IMR-90 (cell line): ENCODE data around the gene CTSC. TPM values are rescaled to one million over a fixed set of nuclear protein-coding genes. Genes with fewer than 3 reads are reported as not detected.

ENCODE experiments used
- ATAC-seq: fragments of 200-7000 bp; cut with Tn5 transposase; 2 replicates; pipeline ENCODE4 v1.9.1; 2020; ENCODE audit warnings: low read depth, mild to moderate bottlenecking, moderate library complexity
- BruUV-seq: library from RNA; stranded (reverse); fragments of 400-500 nt; replicated peaks from 2 replicates; lab custom pipeline; 2021; lab: Mats Ljungman, UMichigan
- CTCF ChIA-PET: fragments of 300-600 bp; formaldehyde crosslinking; extraction: SDS; loops from one replicate; lab custom pipeline; 2021; ENCODE audit warnings: antibody characterized with exemption; lab: Yijun Ruan, JAX
- POLR2A ChIA-PET: fragments of 300-600 bp; sonication (Branson Sonifier 250); formaldehyde crosslinking; loops from one replicate; lab custom pipeline; 2022; ENCODE audit warnings: antibody characterized with exemption; ENCODE audit not compliant: unreplicated experiment; lab: Charles Lee
- DNase-seq: peaks from one replicate; pipeline ENCODE4 v3.0.0; 2013
- H2AFZ ChIP-seq: replicated peaks from 2 replicates; pipeline ENCODE3; 2013; ENCODE audit warnings: low read length, mild to moderate bottlenecking; ENCODE audit not compliant: poor library complexity
- H2AK5ac ChIP-seq: 2 replicates; pipeline ENCODE4 v1.6.1; 2013; ENCODE audit warnings: low read depth, low read length, inconsistent platforms
- H2AK9ac ChIP-seq: replicated peaks from 2 replicates; pipeline ENCODE3; 2013; ENCODE audit warnings: mild to moderate bottlenecking, low read depth, low read length, moderate library complexity; ENCODE audit not compliant: poor library complexity
- H2BK120ac ChIP-seq: 2 replicates; pipeline ENCODE4 v1.6.1; 2013; ENCODE audit warnings: low read depth, low read length, inconsistent platforms
- H2BK15ac ChIP-seq: 3 replicates; pipeline ENCODE4 v1.6.1; 2013; ENCODE audit warnings: low read depth, low read length, inconsistent platforms
- H2BK20ac ChIP-seq: 2 replicates; pipeline ENCODE4 v1.6.1; 2013; ENCODE audit warnings: low read depth, mild to moderate bottlenecking, inconsistent platforms, low read length, moderate library complexity
- H2BK5ac ChIP-seq: 2 replicates; pipeline ENCODE4 v1.6.1; 2013; ENCODE audit warnings: mild to moderate bottlenecking, low read depth, low read length, inconsistent platforms; ENCODE audit not compliant: poor library complexity, severe bottlenecking
- H3K14ac ChIP-seq: replicated peaks from 2 replicates; pipeline ENCODE4 v1.6.1; 2013; ENCODE audit warnings: low read depth, low read length, inconsistent platforms
- H3K18ac ChIP-seq: 2 replicates; pipeline ENCODE4 v1.6.1; 2013; ENCODE audit warnings: low read depth, low read length, control low read depth
- H3K23ac ChIP-seq: 2 replicates; pipeline ENCODE4 v1.6.1; 2013; ENCODE audit warnings: low read depth, low read length, inconsistent platforms
- H3K27ac ChIP-seq: 2 replicates; pipeline ENCODE4 v1.5.1; 2013; ENCODE audit warnings: mild to moderate bottlenecking, control low read depth, low read length; ENCODE audit not compliant: insufficient read depth
- H3K27me3 ChIP-seq: 2 replicates; pipeline ENCODE4 v1.6.1; 2013; ENCODE audit warnings: low read length; ENCODE audit not compliant: control insufficient read depth, insufficient read depth
- H3K36me3 ChIP-seq: 2 replicates; pipeline ENCODE4 v1.6.1; 2013; ENCODE audit warnings: low read length, mixed read lengths; ENCODE audit not compliant: control insufficient read depth, insufficient read depth
- H3K4ac ChIP-seq: 2 replicates; pipeline ENCODE4 v1.6.1; 2013; ENCODE audit warnings: low read depth, low read length, inconsistent platforms
- H3K4me1 ChIP-seq: 2 replicates; pipeline ENCODE4 v1.6.1; 2013; ENCODE audit warnings: low read length, mixed read lengths; ENCODE audit not compliant: control insufficient read depth, insufficient read depth
- H3K4me2 ChIP-seq: 2 replicates; pipeline ENCODE4 v1.6.1; 2013; ENCODE audit warnings: low read depth, mild to moderate bottlenecking, control low read depth, low read length, moderate library complexity
- H3K4me3 ChIP-seq: 2 replicates; pipeline ENCODE4 v1.5.1; 2013; ENCODE audit warnings: low read depth, mild to moderate bottlenecking, control low read depth, low read length, moderate library complexity; ENCODE audit not compliant: insufficient read depth
- H3K56ac ChIP-seq: 2 replicates; pipeline ENCODE4 v1.6.1; 2013; ENCODE audit warnings: low read length, inconsistent platforms; ENCODE audit not compliant: insufficient read depth; ENCODE audit errors: extremely low read depth
- H3K79me1 ChIP-seq, 2 experiments: 2 replicates each; pipeline ENCODE4 v1.6.1; 2013; ENCODE audit warnings: low read length in 2 of 2, inconsistent platforms in 1 of 2, low read depth in 1 of 2
- H3K9ac ChIP-seq: 2 replicates; pipeline ENCODE4 v1.6.1; 2013; ENCODE audit warnings: low read depth, low read length, control low read depth
- H3K9me1 ChIP-seq: 2 replicates; pipeline ENCODE4 v1.6.1; 2013; ENCODE audit warnings: low read length, inconsistent platforms; ENCODE audit not compliant: insufficient read depth
- H3K9me3 ChIP-seq: 2 replicates; pipeline ENCODE4 v1.6.1; 2013; ENCODE audit warnings: low read length; ENCODE audit not compliant: control insufficient read depth, insufficient read depth
- H4K20me1 ChIP-seq: 2 replicates; pipeline ENCODE4 v1.6.1; 2013; ENCODE audit warnings: low read length, inconsistent platforms; ENCODE audit not compliant: insufficient read depth
- H4K5ac ChIP-seq: 2 replicates; pipeline ENCODE4 v1.6.1; 2013; ENCODE audit warnings: mild to moderate bottlenecking, low read depth, low read length, control low read depth
- H4K8ac ChIP-seq, 2 experiments: 2 replicates each; pipeline ENCODE4 v1.6.1; 2013; ENCODE audit warnings: low read depth in 2 of 2, low read length in 2 of 2, control low read depth in 1 of 2, inconsistent platforms in 1 of 2
- H4K91ac ChIP-seq: 2 replicates; pipeline ENCODE4 v1.6.1; 2013; ENCODE audit warnings: low read depth, low read length, inconsistent platforms; ENCODE audit not compliant: insufficient read depth
- BHLHE40 ChIP-seq: fragments of 150-350 bp; IDR thresholded peaks from 2 replicates; pipeline ENCODE4 v1.6.1; 2016; ENCODE audit warnings: mild to moderate bottlenecking, low read depth, low read length
- CEBPB ChIP-seq: IDR thresholded peaks from 2 replicates; pipeline ENCODE4 v1.6.1; 2012; ENCODE audit warnings: low read depth, low read length, improper control_type of control experiment
- CHD1 ChIP-seq: IDR thresholded peaks from 2 replicates; pipeline ENCODE4 v1.6.1; 2012; ENCODE audit warnings: low read depth, low read length, improper control_type of control experiment
- CTCF ChIP-seq: conservative IDR thresholded peaks from 2 replicates; pipeline ENCODE4 v1.5.1; 2012; ENCODE audit warnings: mild to moderate bottlenecking, low read depth, low read length, improper control_type of control experiment
- FOS ChIP-seq: fragments of 150-350 bp; IDR thresholded peaks from 2 replicates; pipeline ENCODE4 v1.6.1; 2016; ENCODE audit warnings: low read depth, low read length
- MAFK ChIP-seq: IDR thresholded peaks from 2 replicates; pipeline ENCODE4 v1.6.1; 2012; ENCODE audit warnings: low read depth, low read length, improper control_type of control experiment
- MAZ ChIP-seq: IDR thresholded peaks from 2 replicates; pipeline ENCODE4 v1.6.1; 2012; ENCODE audit warnings: low read depth, mild to moderate bottlenecking, low read length, improper control_type of control experiment, moderate library complexity, borderline replicate concordance
- MXI1 ChIP-seq: IDR thresholded peaks from 2 replicates; pipeline ENCODE4 v1.6.1; 2012; ENCODE audit warnings: low read depth, mild to moderate bottlenecking, low read length, moderate library complexity, borderline replicate concordance
- NFE2L2 ChIP-seq: fragments of 150-350 bp; IDR thresholded peaks from 2 replicates; pipeline ENCODE4 v1.6.1; 2016; ENCODE audit warnings: low read depth, mild to moderate bottlenecking, low read length
- POLR2A ChIP-seq: IDR thresholded peaks from 2 replicates; pipeline ENCODE4 v1.6.1; 2012; ENCODE audit warnings: mild to moderate bottlenecking, low read depth, low read length
- RAD21 ChIP-seq: IDR thresholded peaks from 2 replicates; pipeline ENCODE4 v1.6.1; 2012; ENCODE audit warnings: low read length, improper control_type of control experiment
- RCOR1 ChIP-seq: IDR thresholded peaks from 2 replicates; pipeline ENCODE4 v1.6.1; 2012; ENCODE audit warnings: mild to moderate bottlenecking, low read length, improper control_type of control experiment; ENCODE audit not compliant: insufficient replicate concordance
- RFX5 ChIP-seq: IDR thresholded peaks from 2 replicates; pipeline ENCODE4 v1.8.0; 2012; ENCODE audit warnings: low read depth, mild to moderate bottlenecking, low read length, moderate library complexity
- SMC3 ChIP-seq: fragments of 150-350 bp; IDR thresholded peaks from 2 replicates; pipeline ENCODE4 v1.6.1; 2016; ENCODE audit warnings: low read depth, mild to moderate bottlenecking, antibody characterized with exemption, low read length, moderate library complexity
- WGBS, 2 experiments: methylation state at CpG; one replicate each; pipeline versions ENCODE4 v1.1.5 to v1.1.7; 2013; ENCODE audit warnings: missing lambda C conversion rate in 2 of 2; ENCODE audit not compliant: insufficient read length in 1 of 2; ENCODE audit errors: extremely low coverage in 2 of 2; 5-methylcytosine and 5-hydroxymethylcytosine counted together
- dilution Hi-C: fragments of 300-500 bp; cut with HindIII; formaldehyde crosslinking; loops from one replicate; pipeline ENCODE4 v1.14.3; 2018; ENCODE audit warnings: low sequenced_read_pairs; ENCODE audit not compliant: unreplicated experiment
- in situ Hi-C: fragments of 300-500 bp; cut with MboI; formaldehyde crosslinking; loops from 3 replicates; pipeline ENCODE4 v1.14.3; 2019; ENCODE audit warnings: low sequenced_read_pairs, inconsistent platforms, mixed read lengths
- intact Hi-C: fragments of 100-400 bp; cut with micrococcal nuclease; formaldehyde crosslinking; loops from 2 replicates; pipeline ENCODE4 v1.10.0; 2022
- polyA plus RNA-seq, 3 experiments: library from polyadenylated mRNA; depleted of rRNA; stranded (reverse); fragments of >200 nt; gene quantifications; 2 replicates each; pipeline ENCODE4 v1.2.3, GENCODE V29; 2012; ENCODE audit warnings: low replicate concordance in 1 of 3
- total RNA-seq: library from RNA; depleted of rRNA; stranded (reverse); fragments of >200 nt; gene quantifications from 2 replicates; pipeline ENCODE4 v1.2.3, GENCODE V29; 2012
- TF ChIP-seq, protein P1 (sequence below): fragments of 150-350 bp; IDR thresholded peaks from 2 replicates; pipeline ENCODE4 v1.6.1; 2016; ENCODE audit warnings: low read depth, mild to moderate bottlenecking, low read length, moderate library complexity, borderline replicate concordance
- TF ChIP-seq, protein P2 (sequence below): fragments of 150-350 bp; IDR thresholded peaks from 2 replicates; pipeline ENCODE4 v1.6.1; 2017; ENCODE audit warnings: mild to moderate bottlenecking, antibody characterized with exemption, low read length, low read depth

Gene CTSC
- total and polyA plus RNA-seq, 2 of the 4 experiments (the other 2 are of a cell fraction): 208 to 299 TPM

GRCh38 chr11:88250566-88251242 lies 86.8 kb downstream of the CTSC start:
- intact Hi-C loops: no loop called here
- Histone ChIP-seq H3K23ac (no peak overlapping the region), H3K18ac (no peak overlapping the region), H2AFZ (no peak overlapping the region), H2BK5ac (no peak overlapping the region), H4K8ac (no peak overlapping the region), H3K4me2 (no peak overlapping the region), H3K79me1 (no peaks in the 10 kb centered on the region), H3K9ac (no peak overlapping the region), H3K27ac (no peak overlapping the region), H4K5ac (no peak overlapping the region), H2AK9ac (no peak overlapping the region), H4K20me1 (no peaks in the 10 kb centered on the region), H4K91ac (no peak overlapping the region), H2AK5ac (no peak overlapping the region), H3K9me1 (no peaks in the 10 kb centered on the region), H3K4ac (no peak overlapping the region), H3K4me3 (no peak overlapping the region), H3K56ac (no peak overlapping the region), H2BK120ac (no peak overlapping the region), H3K14ac (no peak overlapping the region), H3K4me1 (no peaks in the 10 kb centered on the region), H3K36me3 (no peaks in the 10 kb centered on the region), H2BK20ac (no peak overlapping the region), H3K9me3 (no peaks in the 10 kb centered on the region), H3K27me3 (no peaks in the 10 kb centered on the region), H2BK15ac (no peak overlapping the region)
- BruUV-seq: no TSS peak
- in situ Hi-C loops: loop anchor here (25.0 kb wide), 1 partner anchor 888 kb away; no protein-coding TSS in a partner anchor
- TF ChIP-seq, protein P1, sequence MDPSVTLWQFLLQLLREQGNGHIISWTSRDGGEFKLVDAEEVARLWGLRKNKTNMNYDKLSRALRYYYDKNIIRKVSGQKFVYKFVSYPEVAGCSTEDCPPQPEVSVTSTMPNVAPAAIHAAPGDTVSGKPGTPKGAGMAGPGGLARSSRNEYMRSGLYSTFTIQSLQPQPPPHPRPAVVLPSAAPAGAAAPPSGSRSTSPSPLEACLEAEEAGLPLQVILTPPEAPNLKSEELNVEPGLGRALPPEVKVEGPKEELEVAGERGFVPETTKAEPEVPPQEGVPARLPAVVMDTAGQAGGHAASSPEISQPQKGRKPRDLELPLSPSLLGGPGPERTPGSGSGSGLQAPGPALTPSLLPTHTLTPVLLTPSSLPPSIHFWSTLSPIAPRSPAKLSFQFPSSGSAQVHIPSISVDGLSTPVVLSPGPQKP: no peak
- TF ChIP-seq CTCF (no peak), CEBPB (no peak), MXI1 (no peak), RFX5 (no peak), MAZ (no peak), RCOR1 (no peak), FOS (no peak), CHD1 (no peak), BHLHE40 (no peak), SMC3 (no peak), NFE2L2 (no peak), MAFK (no peak), RAD21 (no peak), POLR2A (no peak)
- TF ChIP-seq, protein P2, sequence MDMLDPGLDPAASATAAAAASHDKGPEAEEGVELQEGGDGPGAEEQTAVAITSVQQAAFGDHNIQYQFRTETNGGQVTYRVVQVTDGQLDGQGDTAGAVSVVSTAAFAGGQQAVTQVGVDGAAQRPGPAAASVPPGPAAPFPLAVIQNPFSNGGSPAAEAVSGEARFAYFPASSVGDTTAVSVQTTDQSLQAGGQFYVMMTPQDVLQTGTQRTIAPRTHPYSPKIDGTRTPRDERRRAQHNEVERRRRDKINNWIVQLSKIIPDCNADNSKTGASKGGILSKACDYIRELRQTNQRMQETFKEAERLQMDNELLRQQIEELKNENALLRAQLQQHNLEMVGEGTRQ: no peak
- CTCF ChIA-PET: interaction anchor here (1.1 kb wide), 1 partner anchor 12 kb away, joined by 3 read pairs; no protein-coding TSS in a partner anchor
- no CpG with 5 or more reads among the region's 3 CpGs for WGBS, 2 experiments
- DNase-seq (no peak), ATAC-seq (no peak)
- POLR2A ChIA-PET: no interaction called here
- dilution Hi-C loops: no loop called here
